AG10803 (cell line): Measurements from ENCODE around the gene MPZL3.

ENCODE experiments used
- DNase-seq: peaks from one replicate; pipeline ENCODE4 v3.0.0; 2010; ENCODE audit warnings: low read depth
- H3K4me3 ChIP-seq: 2 replicates; pipeline ENCODE4 v1.5.1; 2011; ENCODE audit warnings: mild to moderate bottlenecking, low read length, control low read depth
- CTCF ChIP-seq: conservative IDR thresholded peaks from 2 replicates; pipeline ENCODE4 v1.5.1; 2011; ENCODE audit warnings: mild to moderate bottlenecking, low read length, control low read depth, inconsistent platforms

Gene MPZL3

GRCh38 chr11:118258410-118258809 is 6.2 kb upstream of the MPZL3 start:
- TF ChIP-seq CTCF, result peak; percentile 16; the same call in 1 of the 2 replicates
- no peak for DNase-seq
- H3K4me3 ChIP-seq, result no peak overlapping the region

- TF ChIP-seq CTCF, result no peak
- no peak for DNase-seq
- H3K4me3 ChIP-seq, result no peak overlapping the region
These were observed 523 bp upstream of the MPZL3 start for GRCh38 chr11:118252688-118253087.

GRCh38 chr11:118247041-118247440 is 5.1 kb downstream of the MPZL3 start:
- DNase-seq, result no peak
- no peak for TF ChIP-seq CTCF
- H3K4me3 ChIP-seq, result no peak overlapping the region

GRCh38 chr11:118245936-118246562 is 6.1 kb downstream of the MPZL3 start:
- no peak for TF ChIP-seq CTCF

GRCh38 chr11:118243993-118244762 is 8.0 kb downstream of the MPZL3 start:
- DNase-seq, result no peak
- no peak overlapping the region for H3K4me3 ChIP-seq
- TF ChIP-seq CTCF, result no peak

More at GRCh38 chr11:118245936-118246562, 6.1 kb downstream of the MPZL3 start:
- no peak overlapping the region for H3K4me3 ChIP-seq
- no peak for DNase-seq

GRCh38 chr11:118243161-118243560 is 9.0 kb downstream of the MPZL3 start:
- H3K4me3 ChIP-seq, result no peak overlapping the region
- DNase-seq, result no peak
- no peak for TF ChIP-seq CTCF

GRCh38 chr11:118241764-118242098 is 10.4 kb downstream of the MPZL3 start:
- TF ChIP-seq CTCF, result no peak
- no peak for DNase-seq
- no peak overlapping the region for H3K4me3 ChIP-seq
